Upper lobe of left lung (tissue), 4 donors: Measurements from ENCODE around the gene MORC1.

Experiments
- EP300 ChIP-seq, 4 donors: sonication (generic); formaldehyde crosslinking; IDR thresholded peaks; one replicate each; pipeline ENCODE4 v1.5.1; 2017; ENCODE audit warnings: antibody characterized with exemption in 4 of 4, control low read depth in 2 of 4
- POLR2A ChIP-seq, 4 donors: fragments of 450-650 bp; IDR thresholded peaks; one replicate each; pipeline ENCODE4 v1.5.1; 2016 to 2017; ENCODE audit warnings: antibody characterized with exemption in 4 of 4, mild to moderate bottlenecking in 2 of 4
- POLR2AphosphoS5 ChIP-seq, 2 donors: sonication (generic); formaldehyde crosslinking; IDR thresholded peaks; one replicate each; pipeline ENCODE4 v1.5.1; 2017; ENCODE audit warnings: antibody characterized with exemption in 2 of 2
- TF ChIP-seq, protein P1 (sequence below), 6 experiments: fragments of 450-650 bp in 4 of 6; fragments of 200-600 bp in 2 of 6; sonication (generic) in 2 of 6; IDR thresholded peaks; one replicate each; pipeline ENCODE4 v1.5.1; 2016 to 2019; ENCODE audit warnings: antibody characterized with exemption in 6 of 6

DNA sequence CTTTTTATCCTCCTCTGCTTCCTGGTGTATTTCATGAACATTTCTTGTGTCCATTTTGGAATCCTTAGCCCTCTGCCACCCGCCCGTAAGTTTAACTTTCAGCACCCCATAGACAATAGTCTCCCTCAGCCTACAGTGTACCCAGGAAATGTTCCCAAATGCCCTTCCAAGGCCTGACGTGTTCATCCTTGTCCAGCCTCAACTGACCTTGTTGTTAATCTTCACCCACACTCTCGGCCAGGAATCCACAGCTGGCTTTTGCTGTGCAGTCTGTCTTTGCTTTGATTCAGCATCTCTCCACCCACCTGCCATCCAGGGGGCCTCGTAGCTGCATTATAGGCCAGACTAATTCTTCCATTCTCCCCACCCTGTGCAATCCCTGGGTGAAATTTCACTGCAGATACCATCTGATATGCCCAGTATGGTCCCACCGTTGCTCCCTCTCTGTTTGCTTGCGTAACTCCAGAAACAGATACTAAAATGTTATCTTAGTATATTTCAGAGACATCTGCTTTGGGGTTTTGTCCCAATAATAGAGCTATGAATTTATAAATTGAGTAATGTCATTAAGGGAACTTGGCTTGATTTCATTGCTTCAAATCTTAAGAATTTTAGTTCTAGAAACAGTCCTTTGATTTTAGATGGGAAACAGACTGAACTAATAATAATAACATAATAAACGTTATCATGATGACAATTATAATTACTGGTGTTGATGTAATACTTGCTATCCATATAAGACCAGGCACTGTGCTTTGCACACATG lies 180.8 kb downstream of the MORC1 start:
- TF ChIP-seq, protein P1, sequence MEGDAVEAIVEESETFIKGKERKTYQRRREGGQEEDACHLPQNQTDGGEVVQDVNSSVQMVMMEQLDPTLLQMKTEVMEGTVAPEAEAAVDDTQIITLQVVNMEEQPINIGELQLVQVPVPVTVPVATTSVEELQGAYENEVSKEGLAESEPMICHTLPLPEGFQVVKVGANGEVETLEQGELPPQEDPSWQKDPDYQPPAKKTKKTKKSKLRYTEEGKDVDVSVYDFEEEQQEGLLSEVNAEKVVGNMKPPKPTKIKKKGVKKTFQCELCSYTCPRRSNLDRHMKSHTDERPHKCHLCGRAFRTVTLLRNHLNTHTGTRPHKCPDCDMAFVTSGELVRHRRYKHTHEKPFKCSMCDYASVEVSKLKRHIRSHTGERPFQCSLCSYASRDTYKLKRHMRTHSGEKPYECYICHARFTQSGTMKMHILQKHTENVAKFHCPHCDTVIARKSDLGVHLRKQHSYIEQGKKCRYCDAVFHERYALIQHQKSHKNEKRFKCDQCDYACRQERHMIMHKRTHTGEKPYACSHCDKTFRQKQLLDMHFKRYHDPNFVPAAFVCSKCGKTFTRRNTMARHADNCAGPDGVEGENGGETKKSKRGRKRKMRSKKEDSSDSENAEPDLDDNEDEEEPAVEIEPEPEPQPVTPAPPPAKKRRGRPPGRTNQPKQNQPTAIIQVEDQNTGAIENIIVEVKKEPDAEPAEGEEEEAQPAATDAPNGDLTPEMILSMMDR (IDR thresholded peaks at IDR 0.05) = no peak
- TF ChIP-seq POLR2AphosphoS5 (IDR thresholded peaks at IDR 0.05) (no peak), EP300 (IDR thresholded peaks at IDR 0.05) (no peak), POLR2A (IDR thresholded peaks at IDR 0.05) (no peak)
